Dermis blood vessel endothelial cell (primary cell): Measurements from ENCODE around the gene TLE4. TPM values are rescaled to one million over a fixed set of nuclear protein-coding genes. Genes with fewer than 3 reads are reported as not detected.
"Not testable (repeated sequence)": the region's sequence is repeated elsewhere in the genome, so short reads cannot be mapped to it uniquely, and the experiment has no call there.

ENCODE experiments used
- DNase-seq: peaks from one replicate; pipeline ENCODE4 v3.0.0; 2010
- total RNA-seq: library from RNA; depleted of rRNA; stranded (reverse); fragments of >200 nt; gene quantifications from 2 replicates; pipeline ENCODE4 v1.2.3, GENCODE V29; 2014

Gene TLE4
- total RNA-seq, 1 donor from 2014 or later = 23.7 TPM

GRCh38 chr9:79604149-79604548 is 32.4 kb downstream of the TLE4 start:
- DNase-seq = peak; percentile 29

- no peak for DNase-seq
Observed at GRCh38 chr9:79604921-79605562, 33.3 kb downstream of the TLE4 start.

GRCh38 chr9:79606529-79606928 is 34.8 kb downstream of the TLE4 start:
- DNase-seq = not testable (repeated sequence)

- no peak for DNase-seq
Observed at GRCh38 chr9:79609468-79610018, 37.8 kb downstream of the TLE4 start.

- DNase-seq = no peak
Observed at GRCh38 chr9:79610019-79610631, 38.4 kb downstream of the TLE4 start.

GRCh38 chr9:79610791-79611614 is 39.2 kb downstream of the TLE4 start:
- DNase-seq = no peak

- no peak for DNase-seq
Observed at GRCh38 chr9:79613145-79613544, 41.4 kb downstream of the TLE4 start.

GRCh38 chr9:79615038-79615437 is 43.3 kb downstream of the TLE4 start:
- no peak for DNase-seq

GRCh38 chr9:79616013-79616412 is 44.2 kb downstream of the TLE4 start:
- DNase-seq = no peak

- no peak for DNase-seq
Observed at GRCh38 chr9:79616971-79617370, 45.2 kb downstream of the TLE4 start.

- no peak for DNase-seq
Observed at GRCh38 chr9:79617395-79617794, 45.6 kb downstream of the TLE4 start.

- no peak for DNase-seq
Observed at GRCh38 chr9:79619930-79620329, 48.2 kb downstream of the TLE4 start.

- DNase-seq = no peak
Observed at GRCh38 chr9:79621916-79622575, 50.3 kb downstream of the TLE4 start.

GRCh38 chr9:79623799-79624721 is 52.3 kb downstream of the TLE4 start:
- peak; percentile 69 for DNase-seq

- DNase-seq = no peak
Observed at GRCh38 chr9:79629721-79630120, 58.0 kb downstream of the TLE4 start.

- DNase-seq = no peak
Observed at GRCh38 chr9:79630521-79631403, 59.0 kb downstream of the TLE4 start.

GRCh38 chr9:79632060-79632459 is 60.3 kb downstream of the TLE4 start:
- DNase-seq = no peak

GRCh38 chr9:79632705-79633104 is 60.9 kb downstream of the TLE4 start:
- no peak for DNase-seq

GRCh38 chr9:79633558-79633957 is 61.8 kb downstream of the TLE4 start:
- peak; percentile 13 for DNase-seq

GRCh38 chr9:79637177-79637925 is 65.6 kb downstream of the TLE4 start:
- peak; percentile 71 for DNase-seq
